GM23338 (cell line): ENCODE measurements around the gene DCANP1. TPM values are rescaled to one million over a fixed set of nuclear protein-coding genes. Genes with fewer than 3 reads are reported as not detected.

Experiments
- ATAC-seq: fragments of 200-7000 bp; cut with Tn5 transposase; 3 replicates; pipeline ENCODE4 v1.9.1; 2020
- DNase-seq: peaks from one replicate; pipeline ENCODE4 v3.0.0-alpha.2; 2015; ENCODE audit warnings: low spot score
- H2AFZ ChIP-seq: fragments of 200-600 bp; sonication (generic); 2 replicates; pipeline ENCODE4 v1.8.0; 2016; ENCODE audit warnings: antibody characterized with exemption, mild to moderate bottlenecking, moderate library complexity
- H3F3A ChIP-seq: fragments of 200-600 bp; sonication (generic); replicated peaks from 2 replicates; pipeline ENCODE4 v1.8.0; 2017; ENCODE audit warnings: antibody characterized with exemption, mixed run types, low read depth
- H3K27ac ChIP-seq: fragments of 200-600 bp; sonication (generic); 2 replicates; pipeline ENCODE4 v1.6.1; 2016; ENCODE audit warnings: low read depth
- H3K27me3 ChIP-seq: fragments of 200-600 bp; sonication (generic); 2 replicates; pipeline ENCODE4 v1.8.0; 2016; ENCODE audit warnings: mild to moderate bottlenecking, mixed run types, moderate library complexity; ENCODE audit not compliant: insufficient read depth
- H3K36me3 ChIP-seq: fragments of 200-600 bp; sonication (generic); 2 replicates; pipeline ENCODE4 v1.8.0; 2016; ENCODE audit warnings: mild to moderate bottlenecking; ENCODE audit not compliant: insufficient read depth
- H3K4me1 ChIP-seq: fragments of 200-600 bp; sonication (generic); 2 replicates; pipeline ENCODE4 v1.8.0; 2016; ENCODE audit warnings: mild to moderate bottlenecking, moderate library complexity; ENCODE audit not compliant: insufficient read depth
- H3K4me2 ChIP-seq: fragments of 200-600 bp; sonication (generic); 2 replicates; pipeline ENCODE4 v1.7.1; 2017; ENCODE audit warnings: mixed run types
- H3K4me3 ChIP-seq: fragments of 200-600 bp; sonication (generic); 2 replicates; pipeline ENCODE4 v1.6.1; 2016; ENCODE audit warnings: mixed run types
- H3K79me2 ChIP-seq: fragments of 200-600 bp; sonication (generic); replicated peaks from 2 replicates; pipeline ENCODE4 v1.8.0; 2017; ENCODE audit warnings: mild to moderate bottlenecking; ENCODE audit not compliant: insufficient read depth
- H3K9me2 ChIP-seq: fragments of 200-600 bp; sonication (generic); 2 replicates; pipeline ENCODE4 v1.8.0; 2017; ENCODE audit not compliant: insufficient read depth
- H4K20me1 ChIP-seq: fragments of 200-600 bp; sonication (generic); replicated peaks from 2 replicates; pipeline ENCODE4 v1.8.0; 2017; ENCODE audit warnings: mild to moderate bottlenecking; ENCODE audit not compliant: insufficient read depth
- H3K27ac Mint-ChIP-seq: 2 replicates; pipeline ENCODE4 v1.8.0; 2020; ENCODE audit warnings: inconsistent platforms, mild to moderate bottlenecking, moderate library complexity, mixed read lengths
- H3K27me3 Mint-ChIP-seq: 3 replicates; pipeline ENCODE4 v1.8.0; 2022; ENCODE audit warnings: low read depth, mild to moderate bottlenecking, moderate library complexity, mixed read lengths, inconsistent platforms; ENCODE audit not compliant: insufficient read depth, poor library complexity
- H3K36me3 Mint-ChIP-seq: 3 replicates; pipeline ENCODE4 v1.8.0; 2021; ENCODE audit warnings: low read depth, mild to moderate bottlenecking, inconsistent platforms, moderate library complexity, mixed read lengths
- H3K4me1 Mint-ChIP-seq: 3 replicates; pipeline ENCODE4 v1.8.0; 2020; ENCODE audit warnings: mild to moderate bottlenecking, inconsistent platforms, mixed read lengths
- H3K4me3 Mint-ChIP-seq: 3 replicates; pipeline ENCODE4 v1.8.0; 2021; ENCODE audit warnings: moderate library complexity, mild to moderate bottlenecking, inconsistent platforms, mixed read lengths
- H3K9me3 Mint-ChIP-seq: 3 replicates; pipeline ENCODE4 v1.8.0; 2020; ENCODE audit warnings: moderate library complexity, mild to moderate bottlenecking, inconsistent platforms, mixed read lengths
- ETS1 ChIP-seq: IDR thresholded peaks from 2 replicates; pipeline ENCODE4 v1.6.1; 2016; ENCODE audit warnings: antibody characterized with exemption
- EZH2 ChIP-seq: fragments of 200-600 bp; sonication (generic); IDR thresholded peaks from one replicate; pipeline ENCODE4 v1.8.0; 2017; ENCODE audit warnings: antibody characterized with exemption, mild to moderate bottlenecking, low read depth; ENCODE audit not compliant: unreplicated experiment
- EZH2phosphoT487 ChIP-seq: fragments of 200-600 bp; sonication (generic); IDR thresholded peaks from one replicate; pipeline ENCODE4 v1.8.1; 2018; ENCODE audit warnings: antibody characterized with exemption; ENCODE audit not compliant: unreplicated experiment
- JUNB ChIP-seq: IDR thresholded peaks from one replicate; pipeline ENCODE4 v1.6.1; 2016; ENCODE audit warnings: antibody characterized with exemption; ENCODE audit not compliant: unreplicated experiment
- NANOG ChIP-seq: IDR thresholded peaks from 2 replicates; pipeline ENCODE4 v1.6.1; 2016; ENCODE audit warnings: antibody characterized with exemption, borderline replicate concordance
- REST ChIP-seq: IDR thresholded peaks from one replicate; pipeline ENCODE4 v1.6.1; 2018; ENCODE audit warnings: antibody characterized with exemption; ENCODE audit not compliant: unreplicated experiment
- STAT1 ChIP-seq: IDR thresholded peaks from one replicate; pipeline ENCODE4 v1.6.1; 2016; ENCODE audit warnings: antibody characterized with exemption; ENCODE audit not compliant: unreplicated experiment
- ZNF331 ChIP-seq: fragments of 250-450 bp; sonication (Bioruptor Pico); IDR thresholded peaks from 2 replicates; pipeline ENCODE4 v1.5.0; 2020; ENCODE audit warnings: low read depth, mild to moderate bottlenecking, moderate library complexity
- polyA plus RNA-seq: library from polyadenylated mRNA; unstranded; fragments of >200 nt; fragmentation: Nextera tagmentation; extraction: Ambion mirVana; gene quantifications from 2 replicates; pipeline ENCODE4 v1.2.1, GENCODE V29; 2016
- total RNA-seq: library from RNA; depleted of rRNA; stranded (reverse); fragments of >200 nt; shearing (Covaris generic); gene quantifications from 2 replicates; pipeline ENCODE4 v1.2.3, GENCODE V29; 2014
- TF ChIP-seq, protein P1 (sequence below): fragments of 250-450 bp; sonication (Bioruptor Pico); IDR thresholded peaks from 2 replicates; pipeline ENCODE4 v1.5.0; 2020; ENCODE audit warnings: mild to moderate bottlenecking, moderate library complexity
- TF ChIP-seq, protein P2 (sequence below), 2 experiments: fragments of 200-600 bp in 1 of 2; sonication (generic) in 1 of 2; conservative IDR thresholded peaks; 2 replicates each; pipeline versions ENCODE4 v1.5.1 to v1.6.1; 2016 to 2017; ENCODE audit warnings: antibody characterized with exemption in 2 of 2, low read depth in 2 of 2, mild to moderate bottlenecking in 2 of 2, moderate library complexity in 1 of 2

The DCANP1 gene
- total and polyA plus RNA-seq, 2 experiments from 2014 or later = not detected

DNA sequence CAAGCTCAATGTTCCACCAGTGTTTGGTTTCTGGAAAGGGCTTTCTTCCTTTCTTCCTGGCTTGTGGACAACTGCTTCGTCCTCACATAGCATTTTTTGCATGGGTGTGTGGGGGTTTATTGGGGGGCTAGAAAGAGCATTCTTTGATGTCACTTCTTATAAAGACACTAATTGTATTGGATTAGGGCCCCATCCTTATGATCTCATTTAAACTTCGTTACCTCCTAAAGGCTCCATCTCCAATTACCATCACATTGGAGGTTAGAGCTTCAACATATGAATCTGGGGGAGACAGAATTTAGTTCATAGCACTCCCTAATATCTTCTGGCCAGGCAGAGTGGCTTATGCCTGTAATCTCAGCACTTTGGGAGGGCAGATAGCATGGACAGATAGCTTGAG is 42.1 kb downstream of the DCANP1 start:
- TF ChIP-seq, protein P1, sequence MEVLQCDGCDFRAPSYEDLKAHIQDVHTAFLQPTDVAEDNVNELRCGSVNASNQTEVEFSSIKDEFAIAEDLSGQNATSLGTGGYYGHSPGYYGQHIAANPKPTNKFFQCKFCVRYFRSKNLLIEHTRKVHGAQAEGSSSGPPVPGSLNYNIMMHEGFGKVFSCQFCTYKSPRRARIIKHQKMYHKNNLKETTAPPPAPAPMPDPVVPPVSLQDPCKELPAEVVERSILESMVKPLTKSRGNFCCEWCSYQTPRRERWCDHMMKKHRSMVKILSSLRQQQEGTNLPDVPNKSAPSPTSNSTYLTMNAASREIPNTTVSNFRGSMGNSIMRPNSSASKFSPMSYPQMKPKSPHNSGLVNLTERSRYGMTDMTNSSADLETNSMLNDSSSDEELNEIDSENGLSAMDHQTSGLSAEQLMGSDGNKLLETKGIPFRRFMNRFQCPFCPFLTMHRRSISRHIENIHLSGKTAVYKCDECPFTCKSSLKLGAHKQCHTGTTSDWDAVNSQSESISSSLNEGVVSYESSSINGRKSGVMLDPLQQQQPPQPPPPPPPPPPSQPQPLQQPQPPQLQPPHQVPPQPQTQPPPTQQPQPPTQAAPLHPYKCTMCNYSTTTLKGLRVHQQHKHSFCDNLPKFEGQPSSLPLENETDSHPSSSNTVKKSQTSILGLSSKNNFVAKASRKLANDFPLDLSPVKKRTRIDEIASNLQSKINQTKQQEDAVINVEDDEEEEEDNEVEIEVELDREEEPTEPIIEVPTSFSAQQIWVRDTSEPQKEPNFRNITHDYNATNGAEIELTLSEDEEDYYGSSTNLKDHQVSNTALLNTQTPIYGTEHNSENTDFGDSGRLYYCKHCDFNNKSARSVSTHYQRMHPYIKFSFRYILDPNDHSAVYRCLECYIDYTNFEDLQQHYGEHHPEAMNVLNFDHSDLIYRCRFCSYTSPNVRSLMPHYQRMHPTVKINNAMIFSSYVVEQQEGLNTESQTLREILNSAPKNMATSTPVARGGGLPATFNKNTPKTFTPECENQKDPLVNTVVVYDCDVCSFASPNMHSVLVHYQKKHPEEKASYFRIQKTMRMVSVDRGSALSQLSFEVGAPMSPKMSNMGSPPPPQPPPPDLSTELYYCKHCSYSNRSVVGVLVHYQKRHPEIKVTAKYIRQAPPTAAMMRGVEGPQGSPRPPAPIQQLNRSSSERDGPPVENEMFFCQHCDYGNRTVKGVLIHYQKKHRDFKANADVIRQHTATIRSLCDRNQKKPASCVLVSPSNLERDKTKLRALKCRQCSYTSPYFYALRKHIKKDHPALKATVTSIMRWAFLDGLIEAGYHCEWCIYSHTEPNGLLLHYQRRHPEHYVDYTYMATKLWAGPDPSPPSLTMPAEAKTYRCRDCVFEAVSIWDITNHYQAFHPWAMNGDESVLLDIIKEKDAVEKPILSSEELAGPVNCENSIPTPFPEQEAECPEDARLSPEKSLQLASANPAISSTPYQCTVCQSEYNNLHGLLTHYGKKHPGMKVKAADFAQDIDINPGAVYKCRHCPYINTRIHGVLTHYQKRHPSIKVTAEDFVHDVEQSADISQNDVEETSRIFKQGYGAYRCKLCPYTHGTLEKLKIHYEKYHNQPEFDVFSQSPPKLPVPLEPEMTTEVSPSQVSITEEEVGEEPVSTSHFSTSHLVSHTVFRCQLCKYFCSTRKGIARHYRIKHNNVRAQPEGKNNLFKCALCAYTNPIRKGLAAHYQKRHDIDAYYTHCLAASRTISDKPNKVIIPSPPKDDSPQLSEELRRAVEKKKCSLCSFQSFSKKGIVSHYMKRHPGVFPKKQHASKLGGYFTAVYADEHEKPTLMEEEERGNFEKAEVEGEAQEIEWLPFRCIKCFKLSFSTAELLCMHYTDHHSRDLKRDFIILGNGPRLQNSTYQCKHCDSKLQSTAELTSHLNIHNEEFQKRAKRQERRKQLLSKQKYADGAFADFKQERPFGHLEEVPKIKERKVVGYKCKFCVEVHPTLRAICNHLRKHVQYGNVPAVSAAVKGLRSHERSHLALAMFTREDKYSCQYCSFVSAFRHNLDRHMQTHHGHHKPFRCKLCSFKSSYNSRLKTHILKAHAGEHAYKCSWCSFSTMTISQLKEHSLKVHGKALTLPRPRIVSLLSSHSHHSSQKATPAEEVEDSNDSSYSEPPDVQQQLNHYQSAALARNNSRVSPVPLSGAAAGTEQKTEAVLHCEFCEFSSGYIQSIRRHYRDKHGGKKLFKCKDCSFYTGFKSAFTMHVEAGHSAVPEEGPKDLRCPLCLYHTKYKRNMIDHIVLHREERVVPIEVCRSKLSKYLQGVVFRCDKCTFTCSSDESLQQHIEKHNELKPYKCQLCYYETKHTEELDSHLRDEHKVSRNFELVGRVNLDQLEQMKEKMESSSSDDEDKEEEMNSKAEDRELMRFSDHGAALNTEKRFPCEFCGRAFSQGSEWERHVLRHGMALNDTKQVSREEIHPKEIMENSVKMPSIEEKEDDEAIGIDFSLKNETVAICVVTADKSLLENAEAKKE (CRISPR knock-in tag) = no peak
- TF ChIP-seq NANOG (no peak), EZH2 (no peak), ZNF331 (no peak), EZH2phosphoT487 (no peak), STAT1 (no peak), JUNB (no peak), ETS1 (no peak), REST (no peak)
- TF ChIP-seq, protein P2, sequence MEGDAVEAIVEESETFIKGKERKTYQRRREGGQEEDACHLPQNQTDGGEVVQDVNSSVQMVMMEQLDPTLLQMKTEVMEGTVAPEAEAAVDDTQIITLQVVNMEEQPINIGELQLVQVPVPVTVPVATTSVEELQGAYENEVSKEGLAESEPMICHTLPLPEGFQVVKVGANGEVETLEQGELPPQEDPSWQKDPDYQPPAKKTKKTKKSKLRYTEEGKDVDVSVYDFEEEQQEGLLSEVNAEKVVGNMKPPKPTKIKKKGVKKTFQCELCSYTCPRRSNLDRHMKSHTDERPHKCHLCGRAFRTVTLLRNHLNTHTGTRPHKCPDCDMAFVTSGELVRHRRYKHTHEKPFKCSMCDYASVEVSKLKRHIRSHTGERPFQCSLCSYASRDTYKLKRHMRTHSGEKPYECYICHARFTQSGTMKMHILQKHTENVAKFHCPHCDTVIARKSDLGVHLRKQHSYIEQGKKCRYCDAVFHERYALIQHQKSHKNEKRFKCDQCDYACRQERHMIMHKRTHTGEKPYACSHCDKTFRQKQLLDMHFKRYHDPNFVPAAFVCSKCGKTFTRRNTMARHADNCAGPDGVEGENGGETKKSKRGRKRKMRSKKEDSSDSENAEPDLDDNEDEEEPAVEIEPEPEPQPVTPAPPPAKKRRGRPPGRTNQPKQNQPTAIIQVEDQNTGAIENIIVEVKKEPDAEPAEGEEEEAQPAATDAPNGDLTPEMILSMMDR (conservative IDR thresholded peaks at IDR 0.05; ENCODE audit: low read depth in 2 of 2) = no peak
- Histone ChIP-seq H3K79me2 (no peaks in the 10 kb centered on the region), H3F3A (peaks cover 6% of the 10 kb centered on the region), H3K9me2 (no peaks in the 10 kb centered on the region), H3K4me1 (peaks cover 32% of the 10 kb centered on the region), H3K36me3 (no peaks in the 10 kb centered on the region), H3K27ac (no peak overlapping the region), H4K20me1 (peaks cover 4% of the 10 kb centered on the region; the same call in 1 of the 2 replicates), H3K4me3 (no peak overlapping the region), H2AFZ (no peak overlapping the region), H3K27me3 (peaks cover 65% of the 10 kb centered on the region), H3K4me2 (no peak overlapping the region)
- no peak for DNase-seq
- Mint-ChIP-seq H3K9me3 (peaks cover 18% of the 10 kb centered on the region), H3K4me3 (no peak overlapping the region), H3K36me3 (peaks cover 9% of the 10 kb centered on the region; the same call in 2 of the 3 replicates), H3K4me1 (peaks cover 35% of the 10 kb centered on the region), H3K27ac (no peak overlapping the region), H3K27me3 (peaks cover 26% of the 10 kb centered on the region)
- ATAC-seq = no peak
